Keratinocyte (primary cell): Measurements from ENCODE around the gene CEP43. TPM values are rescaled to one million over a fixed set of nuclear protein-coding genes. Genes with fewer than 3 reads are reported as not detected.

Experiments
- DNase-seq: peaks from one replicate; pipeline ENCODE4 v3.0.0-alpha.2; 2011; ENCODE audit warnings: low read depth, missing footprints, low spot score
- FAIRE-seq: peaks from 2 replicates; lab custom pipeline; 2011; peaks lifted over from hg19 to GRCh38; lab: Jason Lieb, UNC
- H2AFZ ChIP-seq: 2 replicates; pipeline ENCODE4 v1.6.0; 2012; ENCODE audit warnings: low read length, control low read depth, inconsistent platforms; ENCODE audit not compliant: control insufficient read depth
- H3K27ac ChIP-seq: 2 replicates; pipeline ENCODE4 v1.5.1; 2011; ENCODE audit warnings: low read length; ENCODE audit not compliant: control insufficient read depth, insufficient read depth
- H3K27me3 ChIP-seq: 3 replicates; pipeline ENCODE4 v1.6.0; 2011; ENCODE audit warnings: low read length; ENCODE audit not compliant: control insufficient read depth, insufficient read depth; ENCODE audit errors: extremely low read depth
- H3K36me3 ChIP-seq, 2 experiments: 2 replicates in 1 of 2; 3 replicates in 1 of 2; pipeline ENCODE4 v1.5.1; 2011; ENCODE audit warnings: low read length in 2 of 2, mild to moderate bottlenecking in 1 of 2; ENCODE audit not compliant: control insufficient read depth in 2 of 2, insufficient read depth in 2 of 2; ENCODE audit errors: extremely low read depth in 1 of 2
- H3K4me1 ChIP-seq: 3 replicates; pipeline ENCODE4 v1.5.1; 2011; ENCODE audit warnings: low read length; ENCODE audit not compliant: control insufficient read depth, insufficient read depth; ENCODE audit errors: extremely low read depth
- H3K4me2 ChIP-seq: 3 replicates; pipeline ENCODE4 v1.6.0; 2011; ENCODE audit warnings: low read depth, low read length; ENCODE audit not compliant: control insufficient read depth, insufficient read depth; ENCODE audit errors: extremely low read depth
- H3K4me3 ChIP-seq, 3 experiments: fragments of 200-600 bp in 1 of 3; sonication (generic) in 1 of 3; 2 replicates in 2 of 3; 3 replicates in 1 of 3; pipeline ENCODE4 v1.5.1; 2011 to 2016; ENCODE audit warnings: low read length in 3 of 3, mild to moderate bottlenecking in 3 of 3, control low read depth in 2 of 3, inconsistent platforms in 1 of 3, low read depth in 1 of 3, mixed read lengths in 1 of 3, mixed run types in 1 of 3, moderate library complexity in 1 of 3; ENCODE audit not compliant: control insufficient read depth in 2 of 3, insufficient read depth in 2 of 3; ENCODE audit errors: extremely low read depth in 1 of 3
- H3K79me2 ChIP-seq: 2 replicates; pipeline ENCODE4 v1.6.0; 2012; ENCODE audit warnings: low read length; ENCODE audit not compliant: control insufficient read depth, insufficient read depth
- H3K9ac ChIP-seq: 3 replicates; pipeline ENCODE4 v1.6.0; 2011; ENCODE audit warnings: low read length; ENCODE audit not compliant: control insufficient read depth, insufficient read depth; ENCODE audit errors: extremely low read depth
- H3K9me1 ChIP-seq: 3 replicates; pipeline ENCODE4 v1.6.0; 2011; ENCODE audit warnings: low read length; ENCODE audit not compliant: control insufficient read depth, insufficient read depth; ENCODE audit errors: extremely low read depth
- H3K9me3 ChIP-seq: 2 replicates; pipeline ENCODE4 v1.5.1; 2012; ENCODE audit warnings: low read depth, low read length; ENCODE audit not compliant: control insufficient read depth
- H4K20me1 ChIP-seq: 3 replicates; pipeline ENCODE4 v1.6.0; 2011; ENCODE audit warnings: low read length; ENCODE audit not compliant: control insufficient read depth, insufficient read depth; ENCODE audit errors: extremely low read depth
- CTCF ChIP-seq, 3 experiments: IDR thresholded peaks in 1 of 3; conservative IDR thresholded peaks in 1 of 3; optimal IDR thresholded peaks in 1 of 3; 2 replicates in 2 of 3; 3 replicates in 1 of 3; pipeline versions ENCODE3 to v1.5.1; 2011; ENCODE audit warnings: low read length in 3 of 3, mild to moderate bottlenecking in 3 of 3, moderate library complexity in 2 of 3, control low read depth in 1 of 3, inconsistent platforms in 1 of 3; ENCODE audit not compliant: insufficient read depth in 2 of 3; ENCODE audit errors: extremely low read depth in 1 of 3
- EZH2 ChIP-seq: IDR thresholded peaks from one replicate; pipeline ENCODE4 v1.6.1; 2012; ENCODE audit warnings: inconsistent platforms, mild to moderate bottlenecking, low read length, moderate library complexity
- dilution Hi-C: fragments of 300-500 bp; cut with MboI; formaldehyde crosslinking; loops from one replicate; pipeline ENCODE4 v1.7.0; 2020; ENCODE audit warnings: low sequenced_read_pairs; ENCODE audit not compliant: extremely low pct_ligation_motif_present
- polyA plus RNA-seq, 5 experiments: library from polyadenylated mRNA; depleted of rRNA in 3 of 5; stranded (reverse) in 3 of 5; stranded (forward) in 1 of 5; unstranded in 1 of 5; fragments of >200 nt; gene quantifications; 1 replicate in 1 of 5; 2 replicates in 3 of 5; 3 replicates in 1 of 5; pipeline versions ENCODE4 v1.2.1 to v1.2.3, GENCODE V29; 2011 to 2012; ENCODE audit warnings: missing spikeins in 2 of 5, low read depth in 1 of 5, low replicate concordance in 1 of 5

CEP43 gene
- polyA plus RNA-seq, 1 donor (not counting 4 experiments of a cell fraction or from before 2014, with no cell fraction given): 18.4 TPM

- Histone ChIP-seq H4K20me1 (no peaks in the 10 kb centered on the region), H3K36me3 (no peaks in the 10 kb centered on the region), H2AFZ (peak overlapping the region; percentile 54), H3K9me1 (no peaks in the 10 kb centered on the region), H3K4me3 (peak overlapping the region; percentile 77 to 96 (median 86)), H3K4me2 (peak overlapping the region; percentile 66), H3K79me2 (peaks cover 50% of the 10 kb centered on the region), H3K9ac (peak overlapping the region; percentile 78), H3K27me3 (no peaks in the 10 kb centered on the region), H3K9me3 (no peaks in the 10 kb centered on the region), H3K4me1 (peaks cover 10% of the 10 kb centered on the region), H3K27ac (peak overlapping the region; percentile 70)
- FAIRE-seq (no peak), DNase-seq (peak; percentile 48)
- dilution Hi-C loops: no loop called here
- TF ChIP-seq CTCF (optimal IDR thresholded peaks at IDR 0.05 in 1 of 3, IDR thresholded peaks at IDR 0.05 in 1 of 3, conservative IDR thresholded peaks at IDR 0.05 in 1 of 3; ENCODE audit: extremely low read depth in 1 of 3, insufficient read depth in 2 of 3, low read length in 3 of 3) (peak in 1 of 3 experiments; percentile 18), EZH2 (no peak)
Observed at GRCh38 chr6:166998256-166999144, 697 bp upstream of the CEP43 start.

GRCh38 chr6:166999884-167000253 lies 672 bp downstream of the CEP43 start:
- DNase-seq: no peak
- TF ChIP-seq CTCF (optimal IDR thresholded peaks at IDR 0.05 in 1 of 3, IDR thresholded peaks at IDR 0.05 in 1 of 3, conservative IDR thresholded peaks at IDR 0.05 in 1 of 3; ENCODE audit: extremely low read depth in 1 of 3, insufficient read depth in 2 of 3, low read length in 3 of 3) (no peak), EZH2 (no peak)
- peak overlapping the region; percentile 78 for H3K9ac ChIP-seq
- H3K27me3 ChIP-seq: no peaks in the 10 kb centered on the region
- H3K4me3 ChIP-seq: peak overlapping the region; percentile 83 to 96 (median 86)
- no peaks in the 10 kb centered on the region for H3K36me3 ChIP-seq
- H3K27ac ChIP-seq: peak overlapping the region; percentile 48
- H3K9me1 ChIP-seq: no peaks in the 10 kb centered on the region
- peak overlapping the region; percentile 86 for H3K4me2 ChIP-seq
- no peaks in the 10 kb centered on the region for H3K9me3 ChIP-seq
- no peaks in the 10 kb centered on the region for H4K20me1 ChIP-seq
- H3K79me2 ChIP-seq: peaks cover 47% of the 10 kb centered on the region
- dilution Hi-C loops: no loop called here
- FAIRE-seq: no peak
- H3K4me1 ChIP-seq: peaks cover 10% of the 10 kb centered on the region
- H2AFZ ChIP-seq: peak overlapping the region; percentile 95
